ENCODE measurements around the gene POU2F2. TPM values are rescaled to one million over a fixed set of nuclear protein-coding genes. Genes with fewer than 3 reads are reported as not detected.

POU2F2 gene
- total and polyA plus RNA-seq, 2 donors (not counting 3 experiments of a cell fraction or from before 2014, with no cell fraction given) = 4.0 to 4.1 TPM

DNA sequence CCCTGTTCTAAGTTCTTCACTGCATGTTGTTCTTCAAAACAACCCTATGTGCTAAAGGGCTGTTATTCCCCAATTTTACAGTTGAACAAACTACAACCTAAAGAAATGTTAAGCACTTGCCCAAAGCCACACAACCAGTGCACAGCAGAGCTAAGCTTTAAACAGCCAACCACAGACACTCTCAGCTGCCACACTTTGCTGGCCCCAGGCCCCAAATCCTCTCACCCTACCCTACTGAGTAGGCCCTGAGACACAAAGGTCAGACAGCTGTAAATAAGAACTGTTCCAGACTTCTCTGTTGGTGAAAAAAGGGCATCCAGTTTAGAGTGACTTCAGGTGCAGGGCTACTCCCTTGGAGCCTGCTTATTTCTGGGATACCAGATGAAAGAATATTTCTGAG, 92.2 kb downstream of the POU2F2 start:
- dilution Hi-C loops (cut with MboI; ENCODE audit: extremely low pct_ligation_motif_present, low sequenced_read_pairs) = no loop called here
- no peak for FAIRE-seq

GRCh38 chr19:42038666-42039065, 93.6 kb downstream of the POU2F2 start:
- intact Hi-C loops (cut with micrococcal nuclease) = no loop called here
- Histone ChIP-seq H3K4me3 (replicated peaks in 1 of 3; ENCODE audit: insufficient read depth in 1 of 3, low read depth in 1 of 3, low read length in 3 of 3) (no peak overlapping the region), H4K20me1 (replicated peaks; ENCODE audit: control insufficient read depth, extremely low read depth, insufficient read depth, low read length) (no peaks in the 10 kb centered on the region), H3K9me1 (replicated peaks; ENCODE audit: control insufficient read depth, extremely low read depth, insufficient read depth, low read length) (no peaks in the 10 kb centered on the region), H3K9ac (replicated peaks; ENCODE audit: extremely low read depth, insufficient read depth, low read length) (no peak overlapping the region), H2AFZ (ENCODE audit: low read depth, low read length) (no peak overlapping the region), H3K9me3 (replicated peaks; ENCODE audit: control insufficient read depth, insufficient read depth, low read length) (no peaks in the 10 kb centered on the region), H3K36me3 (ENCODE audit: control insufficient read depth in 2 of 2, extremely low read depth in 1 of 2, insufficient read depth in 2 of 2, low read length in 2 of 2) (no peaks in the 10 kb centered on the region), H3K27ac (ENCODE audit: insufficient read depth, low read depth, low read length) (no peak overlapping the region), H3K27me3 (ENCODE audit: control insufficient read depth in 2 of 2, insufficient read depth in 2 of 2, low read length in 2 of 2) (no peaks in the 10 kb centered on the region), H3K4me1 (ENCODE audit: control insufficient read depth, extremely low read depth, insufficient read depth, low read length) (no peaks in the 10 kb centered on the region), H3K79me2 (ENCODE audit: control insufficient read depth, insufficient read depth, low read length) (no peaks in the 10 kb centered on the region), H3K4me2 (ENCODE audit: insufficient read depth, low read length) (no peak overlapping the region)
- no TSS peak for BruUV-seq (replicated peaks)
- dilution Hi-C loops (cut with MboI; ENCODE audit: extremely low pct_ligation_motif_present, low sequenced_read_pairs) = no loop called here
- DNase-seq (ENCODE audit: low read depth, low spot score) = no peak
- TF ChIP-seq GATA2 (IDR thresholded peaks at IDR 0.05; ENCODE audit: insufficient read depth, insufficient read length, low read depth, low read length) = no peak
- no peak for TF ChIP-seq POLR2A (IDR thresholded peaks at IDR 0.05; ENCODE audit: low read depth, low read length)
- TF ChIP-seq FOS (IDR thresholded peaks at IDR 0.05; ENCODE audit: borderline replicate concordance, insufficient read depth, low read length) = no peak
- TF ChIP-seq, protein P1, sequence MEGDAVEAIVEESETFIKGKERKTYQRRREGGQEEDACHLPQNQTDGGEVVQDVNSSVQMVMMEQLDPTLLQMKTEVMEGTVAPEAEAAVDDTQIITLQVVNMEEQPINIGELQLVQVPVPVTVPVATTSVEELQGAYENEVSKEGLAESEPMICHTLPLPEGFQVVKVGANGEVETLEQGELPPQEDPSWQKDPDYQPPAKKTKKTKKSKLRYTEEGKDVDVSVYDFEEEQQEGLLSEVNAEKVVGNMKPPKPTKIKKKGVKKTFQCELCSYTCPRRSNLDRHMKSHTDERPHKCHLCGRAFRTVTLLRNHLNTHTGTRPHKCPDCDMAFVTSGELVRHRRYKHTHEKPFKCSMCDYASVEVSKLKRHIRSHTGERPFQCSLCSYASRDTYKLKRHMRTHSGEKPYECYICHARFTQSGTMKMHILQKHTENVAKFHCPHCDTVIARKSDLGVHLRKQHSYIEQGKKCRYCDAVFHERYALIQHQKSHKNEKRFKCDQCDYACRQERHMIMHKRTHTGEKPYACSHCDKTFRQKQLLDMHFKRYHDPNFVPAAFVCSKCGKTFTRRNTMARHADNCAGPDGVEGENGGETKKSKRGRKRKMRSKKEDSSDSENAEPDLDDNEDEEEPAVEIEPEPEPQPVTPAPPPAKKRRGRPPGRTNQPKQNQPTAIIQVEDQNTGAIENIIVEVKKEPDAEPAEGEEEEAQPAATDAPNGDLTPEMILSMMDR (IDR thresholded peaks at IDR 0.05; ENCODE audit: extremely low read depth in 1 of 2, insufficient read depth in 1 of 2, low read depth in 1 of 2, low read length in 2 of 2) = no peak
- TF ChIP-seq POLR2AphosphoS5 (IDR thresholded peaks at IDR 0.05; ENCODE audit: insufficient read depth, low read depth, low read length) = no peak
- no peak for TF ChIP-seq MYC (IDR thresholded peaks at IDR 0.05; ENCODE audit: low read depth, low read length)
- no peak for TF ChIP-seq MAX (IDR thresholded peaks at IDR 0.05; ENCODE audit: insufficient read depth, insufficient read length)
- TF ChIP-seq JUN (IDR thresholded peaks at IDR 0.05; ENCODE audit: borderline replicate concordance, insufficient read depth, insufficient read length, low read depth) = no peak
- no peak for TF ChIP-seq EZH2 (IDR thresholded peaks at IDR 0.05; ENCODE audit: borderline replicate concordance, low read depth, low read length, severe bottlenecking)
- FAIRE-seq = no peak
- ChIA-PET CTCF (interaction anchor here (1.2 to 5.3 kb wide), 2 partner anchors 9 to 15 kb away, joined by 3 to 25 read pairs; no protein-coding TSS in a partner anchor), POLR2A (no interaction called here)

More for the DNA sequence above, 92.2 kb downstream of the POU2F2 start:
- no peak overlapping the region for H2AFZ ChIP-seq (ENCODE audit: low read depth, low read length)
- H3K4me1 ChIP-seq (ENCODE audit: control insufficient read depth, extremely low read depth, insufficient read depth, low read length) = no peaks in the 10 kb centered on the region
- no peaks in the 10 kb centered on the region for H3K9me1 ChIP-seq (replicated peaks; ENCODE audit: control insufficient read depth, extremely low read depth, insufficient read depth, low read length)
- H3K27ac ChIP-seq (ENCODE audit: insufficient read depth, low read depth, low read length) = no peak overlapping the region
- H3K9me3 ChIP-seq (replicated peaks; ENCODE audit: control insufficient read depth, insufficient read depth, low read length) = no peaks in the 10 kb centered on the region
- H3K36me3 ChIP-seq (ENCODE audit: control insufficient read depth in 2 of 2, extremely low read depth in 1 of 2, insufficient read depth in 2 of 2, low read length in 2 of 2) = no peaks in the 10 kb centered on the region
- no peaks in the 10 kb centered on the region for H3K79me2 ChIP-seq (ENCODE audit: control insufficient read depth, insufficient read depth, low read length)
- POLR2A ChIA-PET = no interaction called here
- TF ChIP-seq POLR2AphosphoS5 (IDR thresholded peaks at IDR 0.05; ENCODE audit: insufficient read depth, low read depth, low read length) = no peak
- no peak for TF ChIP-seq POLR2A (IDR thresholded peaks at IDR 0.05; ENCODE audit: low read depth, low read length)
- TF ChIP-seq MYC (IDR thresholded peaks at IDR 0.05; ENCODE audit: low read depth, low read length) = no peak
- TF ChIP-seq JUN (IDR thresholded peaks at IDR 0.05; ENCODE audit: borderline replicate concordance, insufficient read depth, insufficient read length, low read depth) = no peak
- no peak for TF ChIP-seq FOS (IDR thresholded peaks at IDR 0.05; ENCODE audit: borderline replicate concordance, insufficient read depth, low read length)
- no TSS peak for BruUV-seq (replicated peaks)
- DNase-seq (ENCODE audit: low read depth, low spot score) = no peak
- no peaks in the 10 kb centered on the region for H3K27me3 ChIP-seq (ENCODE audit: control insufficient read depth in 2 of 2, insufficient read depth in 2 of 2, low read length in 2 of 2)
- H3K4me2 ChIP-seq (ENCODE audit: insufficient read depth, low read length) = no peak overlapping the region
- CTCF ChIA-PET = interaction anchor here (5.3 kb wide), 1 partner anchor 11 kb away, joined by 25 read pairs; no protein-coding TSS in a partner anchor
- intact Hi-C loops (cut with micrococcal nuclease) = no loop called here
- H3K9ac ChIP-seq (replicated peaks; ENCODE audit: extremely low read depth, insufficient read depth, low read length) = no peak overlapping the region
- H3K4me3 ChIP-seq (replicated peaks in 1 of 3; ENCODE audit: insufficient read depth in 1 of 3, low read depth in 1 of 3, low read length in 3 of 3) = no peak overlapping the region
- H4K20me1 ChIP-seq (replicated peaks; ENCODE audit: control insufficient read depth, extremely low read depth, insufficient read depth, low read length) = no peaks in the 10 kb centered on the region
